ENCODE results near the gene PARS2.

Gene PARS2

GRCh38 chr1:54768093-54768492 lies 3.8 kb upstream of the PARS2 start:
- DNase-seq: no peak

GRCh38 chr1:54767526-54767925 lies 3.2 kb upstream of the PARS2 start:
- no peak for DNase-seq

GRCh38 chr1:54766726-54767125 lies 2.4 kb upstream of the PARS2 start:
- DNase-seq: no peak

- no peak for DNase-seq
Observed at GRCh38 chr1:54764922-54765561, 719 bp upstream of the PARS2 start.

GRCh38 chr1:54763816-54764132 lies 549 bp downstream of the PARS2 start:
- no peak for DNase-seq

GRCh38 chr1:54758678-54759348 lies 5.5 kb downstream of the PARS2 start:
- no peak for DNase-seq

- no peak for DNase-seq
Observed at GRCh38 chr1:54757833-54758232, 6.5 kb downstream of the PARS2 start.

GRCh38 chr1:54754486-54755285 lies 9.6 kb downstream of the PARS2 start:
- no peak for DNase-seq

GRCh38 chr1:54754045-54754444 lies 10.3 kb downstream of the PARS2 start:
- DNase-seq: no peak

GRCh38 chr1:54751426-54751825 lies 12.9 kb downstream of the PARS2 start:
- no peak for DNase-seq

- no peak for DNase-seq
Observed at GRCh38 chr1:54750596-54750995, 13.7 kb downstream of the PARS2 start.

- no peak for DNase-seq
Observed at GRCh38 chr1:54748094-54748835, 16.1 kb downstream of the PARS2 start.

- no peak for DNase-seq
Observed at GRCh38 chr1:54745864-54746263, 18.5 kb downstream of the PARS2 start.

- DNase-seq: no peak
Observed at GRCh38 chr1:54745274-54745673, 19.0 kb downstream of the PARS2 start.

GRCh38 chr1:54744696-54745095 lies 19.6 kb downstream of the PARS2 start:
- no peak for DNase-seq

- DNase-seq: no peak
Observed at GRCh38 chr1:54743416-54744226, 20.7 kb downstream of the PARS2 start.

GRCh38 chr1:54742282-54742681 lies 22.0 kb downstream of the PARS2 start:
- DNase-seq: no peak

GRCh38 chr1:54741531-54741930 lies 22.8 kb downstream of the PARS2 start:
- no peak for DNase-seq

- DNase-seq: no peak
Observed at GRCh38 chr1:54738244-54738643, 26.1 kb downstream of the PARS2 start.

GRCh38 chr1:54736685-54737084 lies 27.6 kb downstream of the PARS2 start:
- no peak for DNase-seq

- DNase-seq: no peak
Observed at GRCh38 chr1:54728027-54728426, 36.3 kb downstream of the PARS2 start.

GRCh38 chr1:54724771-54725170 lies 39.6 kb downstream of the PARS2 start:
- DNase-seq: no peak

- no peak for DNase-seq
Observed at GRCh38 chr1:54723985-54724384, 40.3 kb downstream of the PARS2 start.
